CD8-positive, alpha-beta memory T cell (primary cell): ENCODE results near the gene USP5. TPM values are rescaled to one million over a fixed set of nuclear protein-coding genes. Genes with fewer than 3 reads are reported as not detected.

ENCODE experiments used
- CTCF ChIA-PET: fragments of 350-600 bp; sonication (Branson Sonifier 250); formaldehyde crosslinking; loops from one replicate; lab custom pipeline; 2021; ENCODE audit warnings: antibody characterized with exemption; lab: Charles Lee
- POLR2A ChIA-PET: fragments of 350-600 bp; sonication (Branson Sonifier 250); formaldehyde crosslinking; loops from one replicate; lab custom pipeline; 2021; ENCODE audit warnings: antibody characterized with exemption; lab: Charles Lee
- DNase-seq, 5 donors: peaks; one replicate each; pipeline versions ENCODE4 v3.0.0 to v3.0.0-alpha.2; 2020 to 2022; ENCODE audit warnings: mixed read lengths in 1 of 5
- H3K27ac ChIP-seq: one replicate; pipeline ENCODE4 v1.7.0; 2013; ENCODE audit warnings: low read depth, mild to moderate bottlenecking, low read length, moderate library complexity
- H3K27me3 ChIP-seq: 2 replicates; pipeline ENCODE4 v1.7.0; 2013; ENCODE audit warnings: low read length, mild to moderate bottlenecking; ENCODE audit not compliant: insufficient read depth, poor library complexity, severe bottlenecking
- H3K36me3 ChIP-seq: 2 replicates; pipeline ENCODE4 v1.7.0; 2013; ENCODE audit warnings: mild to moderate bottlenecking, low read length, moderate library complexity; ENCODE audit not compliant: insufficient read depth
- H3K4me1 ChIP-seq: 2 replicates; pipeline ENCODE4 v1.7.0; 2013; ENCODE audit warnings: mild to moderate bottlenecking, low read length, moderate library complexity; ENCODE audit not compliant: insufficient read depth
- H3K4me3 ChIP-seq: 2 replicates; pipeline ENCODE4 v1.7.0; 2013; ENCODE audit warnings: mild to moderate bottlenecking, low read length
- H3K9me3 ChIP-seq: 2 replicates; pipeline ENCODE4 v1.7.0; 2013; ENCODE audit warnings: mild to moderate bottlenecking, low read length
- H3K27ac Mint-ChIP-seq, 8 donors: one replicate each; pipeline ENCODE4 v1.8.0; 2020 to 2021; ENCODE audit warnings: mixed read lengths in 8 of 8, mild to moderate bottlenecking in 6 of 8, inconsistent platforms in 3 of 8, moderate library complexity in 3 of 8
- H3K27me3 Mint-ChIP-seq, 2 donors: one replicate each; pipeline ENCODE4 v1.8.0; 2020 to 2021; ENCODE audit warnings: mixed read lengths in 2 of 2, mild to moderate bottlenecking in 1 of 2, moderate library complexity in 1 of 2
- H3K36me3 Mint-ChIP-seq, 3 donors: one replicate each; pipeline ENCODE4 v1.8.0; 2020 to 2021; ENCODE audit warnings: mixed read lengths in 3 of 3, inconsistent platforms in 1 of 3, mild to moderate bottlenecking in 1 of 3
- H3K4me1 Mint-ChIP-seq, 3 donors: one replicate each; pipeline ENCODE4 v1.8.0; 2020 to 2021; ENCODE audit warnings: mixed read lengths in 3 of 3, inconsistent platforms in 1 of 3, mild to moderate bottlenecking in 1 of 3
- H3K4me3 Mint-ChIP-seq, 7 donors: one replicate each; pipeline ENCODE4 v1.8.0; 2020 to 2021; ENCODE audit warnings: mixed read lengths in 7 of 7, mild to moderate bottlenecking in 6 of 7, moderate library complexity in 4 of 7, inconsistent platforms in 2 of 7
- H3K9me3 Mint-ChIP-seq, 5 donors: one replicate each; pipeline ENCODE4 v1.8.0; 2020 to 2022; ENCODE audit warnings: mixed read lengths in 5 of 5, mild to moderate bottlenecking in 3 of 5, moderate library complexity in 2 of 5, inconsistent platforms in 1 of 5
- polyA plus RNA-seq: library from polyadenylated mRNA; unstranded; fragments of 300-500 nt; fragmentation: Illumina TruSeq; gene quantifications from one replicate; pipeline ENCODE4 v1.2.3, GENCODE V29; 2021
- total RNA-seq, 2 experiments: library from RNA; stranded (reverse); gene quantifications; one replicate each; pipeline ENCODE4 v1.2.3, GENCODE V29; 2021

The USP5 gene
- total and polyA plus RNA-seq, 3 experiments from 2014 or later: 49.7 to 154 (median 154) TPM

DNA sequence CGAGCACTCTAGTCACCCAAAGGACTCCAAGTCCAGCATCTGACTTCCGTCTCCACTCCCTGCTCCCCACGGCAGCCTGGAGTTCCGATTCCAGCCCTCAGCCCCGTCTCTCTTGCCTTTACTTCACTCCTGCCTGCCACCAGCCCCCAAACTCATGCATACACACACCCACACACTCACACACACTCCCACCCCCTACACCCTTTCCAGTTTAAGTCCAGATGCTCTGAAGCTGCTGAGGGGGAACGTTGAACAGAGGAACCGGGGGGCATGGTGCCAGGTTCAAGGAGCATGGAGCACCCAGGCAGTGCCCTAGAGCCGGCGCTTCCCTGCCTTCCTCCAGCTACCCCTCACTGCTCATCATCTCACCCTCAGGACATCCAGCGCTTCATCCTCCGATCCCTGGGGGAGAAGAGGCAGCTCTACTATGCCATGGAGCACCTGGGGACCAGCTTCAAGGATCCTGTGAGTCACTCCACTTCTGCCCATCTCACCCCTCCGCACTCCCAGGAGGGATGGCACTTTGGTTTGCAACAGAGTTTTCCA is 20.4 kb upstream of the USP5 start:
- Histone ChIP-seq H3K27ac (no peak overlapping the region), H3K27me3 (peaks cover 3% of the 10 kb centered on the region), H3K9me3 (no peaks in the 10 kb centered on the region), H3K4me3 (no peak overlapping the region), H3K4me1 (peaks cover 17% of the 10 kb centered on the region), H3K36me3 (no peaks in the 10 kb centered on the region)
- Mint-ChIP-seq H3K36me3 (peaks cover 0 to 23% (median 0%) of the 10 kb centered on the region in 3 donors), H3K9me3 (no peaks in the 10 kb centered on the region), H3K4me3 (peak overlapping the region in 1 of 7 donors; percentile 79), H3K27me3 (peaks cover 12 to 22% of the 10 kb centered on the region in 2 donors), H3K4me1 (peaks cover 15 to 24% (median 17%) of the 10 kb centered on the region in 3 donors), H3K27ac (peak overlapping the region in 1 of 8 donors; percentile 29)
- CTCF ChIA-PET: interaction anchor here (2.1 to 7.5 kb wide), 3 partner anchors 18 to 78 kb away, joined by 10 to 91 read pairs (median 14); partner anchors contain the start of genes CDCA3, MLF2, SPSB2 and USP5
- DNase-seq: no peak
- POLR2A ChIA-PET: interaction anchor here (0.7 kb wide), 1 partner anchor 27 kb away, joined by 3 read pairs; no protein-coding TSS in a partner anchor

DNA sequence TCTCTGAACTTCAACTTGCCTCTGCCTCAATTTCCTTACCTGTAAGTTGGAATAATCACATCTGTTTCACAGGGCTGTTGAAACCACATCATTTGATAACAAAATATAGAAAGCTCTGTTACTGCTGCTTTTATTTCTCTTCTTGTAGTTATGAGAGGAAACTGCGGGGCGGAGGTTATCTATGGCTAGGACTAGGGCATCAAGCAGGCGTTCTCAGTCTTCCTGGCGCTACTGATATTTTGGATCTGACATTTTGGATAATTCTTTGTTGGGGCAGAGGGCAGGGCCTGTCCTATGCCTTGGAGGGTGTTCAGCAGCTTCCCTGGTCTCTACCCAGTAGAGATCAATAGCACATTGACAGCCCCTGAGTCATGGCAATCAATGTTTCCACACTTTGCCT is 19.8 kb upstream of the USP5 start:
- peaks cover 3% of the 10 kb centered on the region for H3K27me3 ChIP-seq
- H3K4me3 ChIP-seq: no peak overlapping the region
- Mint-ChIP-seq H3K27me3 (peaks cover 12 to 19% of the 10 kb centered on the region in 2 donors), H3K4me3 (peak overlapping the region in 2 of 7 donors; percentile 33 to 54), H3K27ac (no peak overlapping the region), H3K36me3 (peaks cover 0 to 23% (median 0%) of the 10 kb centered on the region in 3 donors), H3K9me3 (no peaks in the 10 kb centered on the region), H3K4me1 (peaks cover 15 to 24% (median 16%) of the 10 kb centered on the region in 3 donors)
- no peak for DNase-seq
- ChIA-PET POLR2A (interaction anchor here (0.7 kb wide), 1 partner anchor 26 kb away, joined by 3 read pairs; no protein-coding TSS in a partner anchor), CTCF (interaction anchor here (1.5 to 7.5 kb wide), 4 partner anchors 17 to 79 kb away, joined by 3 to 91 read pairs (median 12); partner anchors contain the start of genes CDCA3, MLF2, SPSB2 and USP5)
- no peak overlapping the region for H3K27ac ChIP-seq
- no peaks in the 10 kb centered on the region for H3K9me3 ChIP-seq
- H3K36me3 ChIP-seq: no peaks in the 10 kb centered on the region
- H3K4me1 ChIP-seq: peaks cover 17% of the 10 kb centered on the region

DNA sequence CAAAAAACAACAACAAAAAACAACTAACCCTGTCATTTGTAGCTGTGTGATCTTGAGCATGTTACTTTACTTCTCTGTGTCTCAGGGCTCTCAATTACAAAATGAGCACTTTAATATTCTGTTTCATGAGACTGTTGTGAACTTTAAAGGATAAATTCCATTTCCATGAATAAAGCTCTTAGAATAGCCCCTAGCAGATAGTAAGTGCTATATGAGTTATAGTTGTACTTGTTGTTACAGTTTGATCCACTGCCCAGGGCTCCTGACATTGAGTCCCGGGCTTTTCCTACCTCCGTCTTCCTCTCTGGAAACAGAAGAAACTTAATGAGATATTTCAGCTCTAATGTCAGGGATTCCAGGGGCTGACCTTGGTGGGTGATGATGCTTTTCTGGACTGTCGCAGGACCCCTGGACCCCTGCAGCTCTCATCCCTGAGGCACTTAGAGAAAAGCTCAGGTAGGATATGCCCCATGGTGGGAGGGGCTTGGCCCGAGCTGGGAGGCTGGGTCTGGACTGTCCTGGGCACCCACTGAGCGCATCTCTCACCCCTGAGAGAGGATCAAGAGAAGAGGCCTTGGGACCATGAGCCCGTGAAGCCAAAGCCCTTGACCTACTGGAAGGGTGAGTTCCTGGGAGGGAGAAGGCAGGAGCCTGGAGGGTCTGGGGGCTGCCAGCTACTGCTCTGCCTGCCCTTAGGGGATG is 18.6 kb upstream of the USP5 start:
- Mint-ChIP-seq H3K4me3 (no peak overlapping the region), H3K27ac (no peak overlapping the region), H3K9me3 (no peaks in the 10 kb centered on the region), H3K4me1 (peaks cover 4 to 14% (median 8%) of the 10 kb centered on the region in 3 donors), H3K36me3 (peaks cover 0 to 24% (median 0%) of the 10 kb centered on the region in 3 donors), H3K27me3 (peaks cover 8 to 10% of the 10 kb centered on the region in 2 donors)
- no peaks in the 10 kb centered on the region for H3K36me3 ChIP-seq
- ChIA-PET POLR2A (interaction anchor here (0.6 kb wide), 1 partner anchor 40 kb away, joined by 3 read pairs; the partner anchor contains the start of gene SPSB2), CTCF (interaction anchor here (0.6 to 7.5 kb wide), 8 partner anchors 9 to 275 kb away, joined by 3 to 91 read pairs (median 5); partner anchors contain the start of genes CDCA3, MLF2, SPSB2 and USP5)
- peaks cover 3% of the 10 kb centered on the region for H3K27me3 ChIP-seq
- H3K4me3 ChIP-seq: no peak overlapping the region
- no peaks in the 10 kb centered on the region for H3K9me3 ChIP-seq
- no peak for DNase-seq
- no peak overlapping the region for H3K27ac ChIP-seq
- peaks cover 12% of the 10 kb centered on the region for H3K4me1 ChIP-seq

GRCh38 chr12:6834254-6834653 is 17.7 kb upstream of the USP5 start:
- DNase-seq: no peak
- H3K9me3 Mint-ChIP-seq: no peaks in the 10 kb centered on the region

DNA sequence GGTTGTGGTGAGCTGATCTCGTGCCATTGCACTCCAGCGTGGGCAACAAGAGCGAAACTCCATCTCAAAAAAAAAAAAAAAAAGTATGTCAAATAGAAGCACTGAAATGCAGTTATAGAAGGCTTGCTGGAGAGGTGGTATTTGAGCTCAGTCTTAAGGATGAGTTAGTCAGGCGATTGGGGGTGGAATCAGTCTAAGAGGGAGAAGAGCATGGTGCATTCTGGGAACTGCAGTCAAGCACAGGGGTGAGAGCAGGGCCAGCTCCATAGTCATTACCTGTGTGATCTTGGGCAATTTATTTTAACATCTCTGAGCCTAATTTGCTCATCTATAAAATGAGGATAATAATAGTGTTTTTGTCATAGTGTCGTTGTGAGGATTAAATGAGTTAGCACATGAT is 17.1 kb upstream of the USP5 start:
- Mint-ChIP-seq H3K36me3 (peaks cover 0 to 23% (median 0%) of the 10 kb centered on the region in 3 donors), H3K9me3 (no peaks in the 10 kb centered on the region), H3K27me3 (peaks cover 4 to 8% of the 10 kb centered on the region in 2 donors), H3K4me3 (no peak overlapping the region), H3K27ac (peak overlapping the region in 1 of 8 donors; percentile 33), H3K4me1 (peaks cover 0 to 4% (median 3%) of the 10 kb centered on the region in 3 donors)
- no peak for DNase-seq
- Histone ChIP-seq H3K4me3 (no peak overlapping the region), H3K4me1 (peaks cover 6% of the 10 kb centered on the region), H3K27me3 (no peaks in the 10 kb centered on the region), H3K36me3 (no peaks in the 10 kb centered on the region), H3K9me3 (no peaks in the 10 kb centered on the region), H3K27ac (no peak overlapping the region)
- ChIA-PET POLR2A (interaction anchor here (0.6 kb wide), 1 partner anchor 18 kb away, joined by 3 read pairs; no protein-coding TSS in a partner anchor), CTCF (interaction anchor here (0.7 to 7.5 kb wide), 15 partner anchors 10 to 315 kb away, joined by 3 to 91 read pairs (median 5); partner anchors contain the start of genes CDCA3, LPAR5, MLF2 and SPSB2)

More at GRCh38 chr12:6834254-6834653, 17.7 kb upstream of the USP5 start:
- H3K4me1 ChIP-seq: peaks cover 12% of the 10 kb centered on the region
- H3K27ac Mint-ChIP-seq: peak overlapping the region in 1 of 8 donors; percentile 5
- H3K9me3 ChIP-seq: no peaks in the 10 kb centered on the region
- POLR2A ChIA-PET: interaction anchor here (0.5 to 0.6 kb wide), 2 partner anchors 39 to 113 kb away, joined by 3 to 5 read pairs; partner anchors contain the start of gene SPSB2
- peaks cover 3% of the 10 kb centered on the region for H3K27me3 ChIP-seq
- peaks cover 0 to 23% (median 0%) of the 10 kb centered on the region in 3 donors for H3K36me3 Mint-ChIP-seq
- CTCF ChIA-PET: interaction anchor here (1.1 to 7.5 kb wide), 11 partner anchors 9 to 316 kb away, joined by 3 to 91 read pairs (median 5); partner anchors contain the start of genes CDCA3, MLF2, SPSB2 and USP5
- H3K4me3 Mint-ChIP-seq: peak overlapping the region in 1 of 7 donors; percentile 5
- no peak overlapping the region for H3K4me3 ChIP-seq
- peaks cover 5 to 8% of the 10 kb centered on the region in 2 donors for H3K27me3 Mint-ChIP-seq
- no peaks in the 10 kb centered on the region for H3K36me3 ChIP-seq
- peaks cover 4 to 8% (median 6%) of the 10 kb centered on the region in 3 donors for H3K4me1 Mint-ChIP-seq
- H3K27ac ChIP-seq: no peak overlapping the region

DNA sequence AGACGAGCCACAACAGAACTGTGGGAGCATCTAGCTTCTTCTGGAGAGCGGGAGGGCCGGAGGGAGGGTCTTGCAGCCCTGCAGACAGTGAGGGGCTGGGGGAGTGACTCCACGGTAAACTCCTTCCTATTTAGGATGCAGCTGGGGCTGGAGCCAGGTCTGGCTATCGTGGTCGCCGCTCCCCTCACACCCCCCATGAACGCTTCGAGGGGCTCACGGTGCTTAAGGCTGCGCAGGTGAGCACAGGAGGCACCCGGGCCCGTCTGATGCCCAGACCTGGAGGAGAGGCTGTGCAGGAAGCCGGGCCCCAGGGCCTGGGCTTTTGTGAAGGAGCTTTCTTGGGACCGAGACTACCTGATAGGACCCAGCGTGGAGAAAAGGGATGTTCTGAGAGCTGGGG is 15.1 kb upstream of the USP5 start:
- Mint-ChIP-seq H3K27ac (no peak overlapping the region), H3K4me1 (peaks cover 0 to 4% (median 3%) of the 10 kb centered on the region in 3 donors), H3K36me3 (peaks cover 0 to 17% (median 0%) of the 10 kb centered on the region in 3 donors), H3K27me3 (peaks cover 0 to 2% of the 10 kb centered on the region in 2 donors), H3K9me3 (no peaks in the 10 kb centered on the region), H3K4me3 (no peak overlapping the region)
- no peak overlapping the region for H3K27ac ChIP-seq
- no peaks in the 10 kb centered on the region for H3K27me3 ChIP-seq
- H3K4me1 ChIP-seq: peaks cover 6% of the 10 kb centered on the region
- H3K4me3 ChIP-seq: no peak overlapping the region
- H3K36me3 ChIP-seq: no peaks in the 10 kb centered on the region
- no peaks in the 10 kb centered on the region for H3K9me3 ChIP-seq
- POLR2A ChIA-PET: interaction anchor here (0.6 kb wide), 1 partner anchor 75 kb away, joined by 3 read pairs; no protein-coding TSS in a partner anchor
- no peak for DNase-seq
- CTCF ChIA-PET: interaction anchor here (0.9 to 7.5 kb wide), 8 partner anchors 12 to 84 kb away, joined by 3 to 91 read pairs (median 6); partner anchors contain the start of genes CDCA3, MLF2, SPSB2 and USP5

DNA sequence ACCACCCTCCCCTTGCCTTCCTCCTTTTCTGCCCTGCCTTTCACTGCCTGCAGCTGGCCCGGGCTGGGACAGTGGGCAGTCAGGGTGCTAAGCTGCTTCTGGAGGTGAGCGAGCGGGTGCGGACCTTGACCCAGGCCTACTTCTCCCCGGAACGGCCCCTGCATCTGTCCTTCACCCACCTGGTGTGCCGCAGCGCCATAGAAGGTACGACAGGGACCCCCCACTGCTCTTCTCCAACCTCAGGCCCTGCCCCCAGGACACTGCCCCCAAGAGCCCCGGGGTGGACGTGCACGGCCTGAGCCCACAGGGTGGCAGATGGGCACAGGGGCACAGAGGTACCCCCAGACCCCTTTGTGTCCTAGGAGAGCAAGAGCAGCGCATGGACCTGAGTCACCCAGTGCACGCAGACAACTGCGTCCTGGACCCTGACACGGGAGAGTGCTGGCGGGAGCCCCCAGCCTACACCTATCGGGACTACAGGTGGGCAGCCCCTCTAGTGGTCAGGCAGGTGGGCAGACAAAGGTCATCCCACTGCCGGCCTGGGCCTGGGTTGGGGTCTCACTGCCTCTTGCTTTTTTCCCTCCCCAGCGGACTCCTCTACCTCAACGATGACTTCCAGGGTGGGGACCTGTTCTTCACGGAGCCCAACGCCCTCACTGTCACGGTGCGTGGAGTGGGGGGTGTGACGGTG is 14.4 kb upstream of the USP5 start:
- Mint-ChIP-seq H3K4me3 (no peak overlapping the region), H3K4me1 (peaks cover 0 to 4% (median 3%) of the 10 kb centered on the region in 3 donors), H3K9me3 (no peaks in the 10 kb centered on the region), H3K36me3 (peaks cover 0 to 14% (median 0%) of the 10 kb centered on the region in 3 donors), H3K27ac (peak overlapping the region in 1 of 8 donors; percentile 75), H3K27me3 (no peaks in the 10 kb centered on the region)
- peaks cover 6% of the 10 kb centered on the region for H3K4me1 ChIP-seq
- no peaks in the 10 kb centered on the region for H3K9me3 ChIP-seq
- H3K27me3 ChIP-seq: no peaks in the 10 kb centered on the region
- no peak for DNase-seq
- H3K27ac ChIP-seq: no peak overlapping the region
- H3K4me3 ChIP-seq: no peak overlapping the region
- CTCF ChIA-PET: interaction anchor here (0.9 to 7.5 kb wide), 7 partner anchors 12 to 85 kb away, joined by 3 to 91 read pairs (median 6); partner anchors contain the start of genes CDCA3, MLF2, SPSB2 and USP5
- POLR2A ChIA-PET: interaction anchor here (0.6 kb wide), 1 partner anchor 75 kb away, joined by 3 read pairs; no protein-coding TSS in a partner anchor
- no peaks in the 10 kb centered on the region for H3K36me3 ChIP-seq
